ENCODE results near the gene TXN2. TPM values are rescaled to one million over a fixed set of nuclear protein-coding genes. Genes with fewer than 3 reads are reported as not detected.
A peak's percentile ranks its signal among the peaks of the same experiment; 100 is the strongest.

The TXN2 gene
- total RNA-seq, 1 donor, result 17.4 TPM

DNA sequence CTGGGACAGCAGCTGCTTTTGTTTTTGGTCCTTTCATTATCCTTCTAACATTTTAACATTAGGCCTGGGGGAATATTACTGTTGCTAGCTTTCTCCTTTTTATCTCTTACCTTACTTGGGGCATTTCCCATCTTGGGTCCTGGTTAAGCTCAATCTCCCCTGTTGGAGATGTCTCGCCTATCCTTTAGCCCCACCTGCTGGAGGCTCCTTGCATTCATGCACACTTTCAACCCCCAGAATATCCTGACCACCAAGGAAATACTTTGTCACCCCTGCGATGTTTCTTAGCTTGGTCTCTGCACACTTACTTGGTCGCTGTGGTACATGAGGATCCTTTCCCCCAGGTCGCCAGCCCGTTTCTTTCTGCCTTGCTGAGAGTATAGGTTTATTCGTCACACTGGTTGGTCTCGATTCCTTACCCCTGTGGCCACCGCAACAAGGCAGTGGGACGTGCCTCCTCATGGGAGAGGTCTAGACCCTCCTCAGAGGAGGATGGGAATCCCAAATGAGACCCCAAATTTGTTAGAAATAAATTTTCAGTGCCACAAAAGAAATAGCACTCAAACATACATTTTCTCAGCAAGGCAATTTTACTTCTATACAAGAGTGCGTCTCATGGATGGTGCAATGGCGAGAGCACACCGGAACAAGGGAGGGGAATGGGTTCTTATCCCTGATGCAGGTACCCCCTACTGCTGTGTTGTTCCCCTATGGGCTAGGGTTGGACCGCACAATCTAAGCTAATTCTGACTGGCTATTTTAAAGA lies 5.4 kb upstream of the TXN2 start:
- no peaks in the 10 kb centered on the region for H3K27me3 ChIP-seq (ENCODE audit: insufficient read depth, low read length)
- no peaks in the 10 kb centered on the region for H3K9me3 ChIP-seq (ENCODE audit: low read depth, low read length)
- H3K79me2 ChIP-seq (ENCODE audit: insufficient read depth, low read length), result no peaks in the 10 kb centered on the region
- no peak overlapping the region for H3K27ac ChIP-seq (ENCODE audit: low read depth, low read length)
- H3K4me2 ChIP-seq (ENCODE audit: insufficient read depth, low read length), result no peak overlapping the region
- no peaks in the 10 kb centered on the region for H3K4me1 ChIP-seq (ENCODE audit: insufficient read depth, low read length)
- H3K4me3 ChIP-seq (ENCODE audit: insufficient read depth, low read length), result no peak overlapping the region
- H4K20me1 ChIP-seq (ENCODE audit: insufficient read depth, low read length), result no peaks in the 10 kb centered on the region
- DNase-seq (ENCODE audit: insufficient read length, low spot score, missing footprints), result peak; percentile 89
- H3K36me3 ChIP-seq (ENCODE audit: insufficient read depth, low read length), result no peaks in the 10 kb centered on the region
- no peak overlapping the region for H2AFZ ChIP-seq (ENCODE audit: low read length)
- TF ChIP-seq CTCF (IDR thresholded peaks at IDR 0.05; ENCODE audit: extremely low read depth, low read depth, low read length), result peak; percentile 79

DNA sequence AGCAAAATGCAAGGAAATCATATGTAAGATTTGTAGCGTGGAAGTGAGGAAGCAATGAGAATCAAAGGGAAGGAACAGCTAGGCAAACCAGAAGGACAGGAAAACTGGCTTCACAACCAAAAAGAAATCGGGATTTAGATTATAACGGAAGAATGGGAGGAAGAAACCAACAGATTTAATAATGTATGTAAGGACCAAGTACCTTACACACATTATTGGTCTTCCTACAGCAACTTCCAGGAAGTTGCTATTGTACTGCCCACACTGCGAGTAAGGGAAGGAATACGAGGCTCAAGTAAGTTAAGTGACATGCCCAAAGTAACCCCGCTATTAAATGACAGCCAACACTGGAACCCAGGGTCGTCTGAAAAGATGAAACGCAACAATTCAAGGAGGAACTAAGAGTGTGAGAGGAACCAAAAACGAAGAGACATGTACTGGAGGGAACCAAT lies 473 bp downstream of the TXN2 start:
- no peak for TF ChIP-seq CTCF (IDR thresholded peaks at IDR 0.05; ENCODE audit: extremely low read depth, low read depth, low read length)
- Histone ChIP-seq H4K20me1 (ENCODE audit: insufficient read depth, low read length) (no peaks in the 10 kb centered on the region), H3K4me1 (ENCODE audit: insufficient read depth, low read length) (peaks cover 9% of the 10 kb centered on the region), H3K4me3 (ENCODE audit: insufficient read depth, low read length) (peak overlapping the region; percentile 77), H3K36me3 (ENCODE audit: insufficient read depth, low read length) (peaks cover 38% of the 10 kb centered on the region), H3K27ac (ENCODE audit: low read depth, low read length) (peak overlapping the region; percentile 78), H3K27me3 (ENCODE audit: insufficient read depth, low read length) (no peaks in the 10 kb centered on the region), H3K4me2 (ENCODE audit: insufficient read depth, low read length) (peak overlapping the region; percentile 90), H3K9me3 (ENCODE audit: low read depth, low read length) (no peaks in the 10 kb centered on the region), H2AFZ (ENCODE audit: low read length) (peak overlapping the region; percentile 83), H3K79me2 (ENCODE audit: insufficient read depth, low read length) (peaks cover 27% of the 10 kb centered on the region)
- no peak for DNase-seq (ENCODE audit: insufficient read length, low spot score, missing footprints)

DNA sequence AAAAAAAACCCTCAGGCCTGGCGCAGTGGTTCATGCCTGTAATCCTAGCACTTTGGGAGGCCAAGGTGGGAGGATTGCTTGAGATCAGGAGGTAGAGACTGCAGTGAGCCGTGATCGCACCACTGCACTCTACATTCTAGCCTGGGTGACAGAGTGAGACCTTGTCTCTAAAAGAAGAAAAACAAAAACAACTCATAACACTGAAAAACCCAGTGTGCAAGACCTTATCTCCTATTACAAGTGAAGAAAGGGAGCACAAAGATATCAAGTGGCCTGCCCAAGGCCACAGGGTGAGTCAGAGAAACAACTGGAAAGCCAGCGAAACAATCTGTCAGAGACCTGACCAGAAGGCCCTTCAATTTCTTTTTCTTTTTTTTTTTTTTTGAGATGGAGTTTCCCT lies 2.5 kb downstream of the TXN2 start:
- Histone ChIP-seq H3K27ac (ENCODE audit: low read depth, low read length) (no peak overlapping the region), H4K20me1 (ENCODE audit: insufficient read depth, low read length) (no peaks in the 10 kb centered on the region), H3K4me2 (ENCODE audit: insufficient read depth, low read length) (no peak overlapping the region), H3K4me1 (ENCODE audit: insufficient read depth, low read length) (peaks cover 9% of the 10 kb centered on the region), H3K4me3 (ENCODE audit: insufficient read depth, low read length) (no peak overlapping the region), H2AFZ (ENCODE audit: low read length) (no peak overlapping the region), H3K79me2 (ENCODE audit: insufficient read depth, low read length) (peaks cover 27% of the 10 kb centered on the region), H3K27me3 (ENCODE audit: insufficient read depth, low read length) (no peaks in the 10 kb centered on the region), H3K36me3 (ENCODE audit: insufficient read depth, low read length) (peaks cover 55% of the 10 kb centered on the region), H3K9me3 (ENCODE audit: low read depth, low read length) (no peaks in the 10 kb centered on the region)
- no peak for DNase-seq (ENCODE audit: insufficient read length, low spot score, missing footprints)
- no peak for TF ChIP-seq CTCF (IDR thresholded peaks at IDR 0.05; ENCODE audit: extremely low read depth, low read depth, low read length)

DNA sequence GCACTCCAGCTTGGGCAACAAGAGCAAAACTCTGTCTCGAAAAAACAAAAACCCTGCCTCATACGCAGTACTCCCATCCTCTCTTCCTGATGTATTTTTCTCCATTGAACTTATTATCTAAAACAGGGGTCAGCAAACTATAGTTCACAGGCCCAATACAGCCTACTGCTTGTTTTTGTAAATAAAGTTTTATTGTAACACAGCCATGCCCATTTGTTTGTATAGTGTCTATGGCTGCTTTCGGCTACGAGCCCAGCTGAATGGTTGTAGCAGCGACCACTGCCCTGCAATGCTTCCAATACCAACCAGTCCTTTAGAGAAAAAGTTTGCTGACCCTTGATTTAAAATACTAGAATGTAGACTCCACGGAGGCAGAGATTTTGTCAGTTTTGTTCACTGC lies 6.1 kb downstream of the TXN2 start:
- TF ChIP-seq CTCF (IDR thresholded peaks at IDR 0.05; ENCODE audit: extremely low read depth, low read depth, low read length), result no peak
- Histone ChIP-seq H3K4me2 (ENCODE audit: insufficient read depth, low read length) (no peak overlapping the region), H3K27me3 (ENCODE audit: insufficient read depth, low read length) (no peaks in the 10 kb centered on the region), H3K9me3 (ENCODE audit: low read depth, low read length) (no peaks in the 10 kb centered on the region), H3K36me3 (ENCODE audit: insufficient read depth, low read length) (peaks cover 68% of the 10 kb centered on the region), H3K4me1 (ENCODE audit: insufficient read depth, low read length) (peaks cover 26% of the 10 kb centered on the region), H4K20me1 (ENCODE audit: insufficient read depth, low read length) (peaks cover 5% of the 10 kb centered on the region), H3K27ac (ENCODE audit: low read depth, low read length) (no peak overlapping the region), H3K4me3 (ENCODE audit: insufficient read depth, low read length) (no peak overlapping the region), H2AFZ (ENCODE audit: low read length) (no peak overlapping the region), H3K79me2 (ENCODE audit: insufficient read depth, low read length) (peaks cover 24% of the 10 kb centered on the region)
- DNase-seq (ENCODE audit: insufficient read length, low spot score, missing footprints), result no peak

Measured in osteoblast (primary cell).